Hematopoietic multipotent progenitor cell (in vitro differentiated cells): Measurements from ENCODE around the gene PRRC2A. TPM values are rescaled to one million over a fixed set of nuclear protein-coding genes. Genes with fewer than 3 reads are reported as not detected.

Experiments used
- DNase-seq, 3 donors: peaks; one replicate each; pipeline ENCODE4 v3.0.0-alpha.2; 2011 to 2015; ENCODE audit warnings: low read depth in 2 of 3, low spot score in 2 of 3
- total RNA-seq: library from RNA; depleted of rRNA; stranded (reverse); fragments of >200 nt; gene quantifications from one replicate; pipeline ENCODE4 v1.2.3, GENCODE V29; 2012

Gene PRRC2A
- total RNA-seq, 1 donor = 117 TPM

GRCh38 chr6:31621991-31622390 lies 1.5 kb downstream of the PRRC2A start:
- DNase-seq = no peak

- DNase-seq = no peak
Observed at GRCh38 chr6:31622684-31623091, 2.2 kb downstream of the PRRC2A start.

GRCh38 chr6:31624070-31624469 lies 3.6 kb downstream of the PRRC2A start:
- DNase-seq = no peak

GRCh38 chr6:31626952-31627351 lies 6.4 kb downstream of the PRRC2A start:
- DNase-seq = no peak

- DNase-seq = no peak
Observed at GRCh38 chr6:31627690-31628287, 7.3 kb downstream of the PRRC2A start.

GRCh38 chr6:31629014-31629413 lies 8.5 kb downstream of the PRRC2A start:
- no peak for DNase-seq

GRCh38 chr6:31630177-31630934 lies 9.8 kb downstream of the PRRC2A start:
- no peak for DNase-seq

- no peak for DNase-seq
Observed at GRCh38 chr6:31631209-31631608, 10.7 kb downstream of the PRRC2A start.

- DNase-seq = no peak
Observed at GRCh38 chr6:31631681-31632278, 11.3 kb downstream of the PRRC2A start.

GRCh38 chr6:31632279-31632946 lies 11.9 kb downstream of the PRRC2A start:
- DNase-seq = no peak

GRCh38 chr6:31633447-31633846 lies 12.9 kb downstream of the PRRC2A start:
- no peak for DNase-seq

- no peak for DNase-seq
Observed at GRCh38 chr6:31634131-31634530, 13.6 kb downstream of the PRRC2A start.

- no peak for DNase-seq
Observed at GRCh38 chr6:31634969-31635575, 14.6 kb downstream of the PRRC2A start.

- DNase-seq = no peak
Observed at GRCh38 chr6:31636698-31637596, 16.4 kb downstream of the PRRC2A start.

GRCh38 chr6:31639043-31639442 lies 18.5 kb downstream of the PRRC2A start:
- DNase-seq = no peak

- no peak for DNase-seq
Observed at GRCh38 chr6:31639449-31639861, 18.9 kb downstream of the PRRC2A start.

- DNase-seq = no peak
Observed at GRCh38 chr6:31640612-31641011, 20.1 kb downstream of the PRRC2A start.

- no peak for DNase-seq
Observed at GRCh38 chr6:31641370-31641769, 20.9 kb downstream of the PRRC2A start.

- no peak for DNase-seq
Observed at GRCh38 chr6:31642798-31643570, 22.5 kb downstream of the PRRC2A start.
